Nephron (organoid): Measurements from ENCODE around the gene FAM222B.
"Not testable (repeated sequence)": the region's sequence is repeated elsewhere in the genome, so short reads cannot be mapped to it uniquely, and the experiment has no call there.

Source experiments
- H3K27ac Mint-ChIP-seq, 3 experiments: 2 replicates each; pipeline ENCODE4 v1.8.0; 2020; ENCODE audit warnings: mixed read lengths in 3 of 3, mild to moderate bottlenecking in 2 of 3, moderate library complexity in 1 of 3
- H3K27me3 Mint-ChIP-seq: 2 replicates; pipeline ENCODE4 v1.8.0; 2021; ENCODE audit warnings: low read depth, mild to moderate bottlenecking, moderate library complexity, mixed read lengths
- H3K36me3 Mint-ChIP-seq: 2 replicates; pipeline ENCODE4 v1.8.0; 2020; ENCODE audit warnings: low read depth, mixed read lengths
- H3K4me1 Mint-ChIP-seq: 2 replicates; pipeline ENCODE4 v1.8.0; 2020; ENCODE audit warnings: mixed read lengths
- H3K4me3 Mint-ChIP-seq, 3 experiments: 2 replicates each; pipeline ENCODE4 v1.8.0; 2020; ENCODE audit warnings: mild to moderate bottlenecking in 3 of 3, mixed read lengths in 3 of 3, moderate library complexity in 2 of 3
- H3K9me3 Mint-ChIP-seq: 2 replicates; pipeline ENCODE4 v1.8.0; 2020; ENCODE audit warnings: mixed read lengths
- TF ChIP-seq, protein P1 (sequence below), 3 experiments: fragments of 200-600 bp; sonication (generic); IDR thresholded peaks; one replicate each; pipeline ENCODE4 v1.5.0; 2021; ENCODE audit warnings: antibody characterized with exemption in 3 of 3; ENCODE audit not compliant: unreplicated experiment in 3 of 3

Gene FAM222B

DNA sequence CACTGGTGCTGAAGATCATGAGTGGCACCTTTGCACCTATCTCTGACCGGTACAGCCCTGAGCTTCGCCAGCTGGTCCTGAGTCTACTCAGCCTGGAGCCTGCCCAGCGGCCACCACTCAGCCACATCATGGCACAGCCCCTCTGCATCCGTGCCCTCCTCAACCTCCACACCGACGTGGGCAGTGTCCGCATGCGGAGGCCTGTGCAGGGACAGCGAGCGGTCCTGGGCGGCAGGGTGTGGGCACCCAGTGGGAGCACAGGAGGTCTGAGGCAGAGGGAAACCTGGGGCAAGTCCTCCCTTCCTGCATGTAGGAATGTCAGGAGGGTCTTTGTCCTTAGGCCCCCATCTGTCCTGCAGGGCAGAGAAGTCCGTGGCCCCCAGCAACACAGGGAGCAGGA, 105.3 kb downstream of the FAM222B start:
- H3K27me3 Mint-ChIP-seq: no peaks in the 10 kb centered on the region
- no peak overlapping the region for H3K4me3 Mint-ChIP-seq
- no peaks in the 10 kb centered on the region for H3K9me3 Mint-ChIP-seq
- TF ChIP-seq, protein P1, sequence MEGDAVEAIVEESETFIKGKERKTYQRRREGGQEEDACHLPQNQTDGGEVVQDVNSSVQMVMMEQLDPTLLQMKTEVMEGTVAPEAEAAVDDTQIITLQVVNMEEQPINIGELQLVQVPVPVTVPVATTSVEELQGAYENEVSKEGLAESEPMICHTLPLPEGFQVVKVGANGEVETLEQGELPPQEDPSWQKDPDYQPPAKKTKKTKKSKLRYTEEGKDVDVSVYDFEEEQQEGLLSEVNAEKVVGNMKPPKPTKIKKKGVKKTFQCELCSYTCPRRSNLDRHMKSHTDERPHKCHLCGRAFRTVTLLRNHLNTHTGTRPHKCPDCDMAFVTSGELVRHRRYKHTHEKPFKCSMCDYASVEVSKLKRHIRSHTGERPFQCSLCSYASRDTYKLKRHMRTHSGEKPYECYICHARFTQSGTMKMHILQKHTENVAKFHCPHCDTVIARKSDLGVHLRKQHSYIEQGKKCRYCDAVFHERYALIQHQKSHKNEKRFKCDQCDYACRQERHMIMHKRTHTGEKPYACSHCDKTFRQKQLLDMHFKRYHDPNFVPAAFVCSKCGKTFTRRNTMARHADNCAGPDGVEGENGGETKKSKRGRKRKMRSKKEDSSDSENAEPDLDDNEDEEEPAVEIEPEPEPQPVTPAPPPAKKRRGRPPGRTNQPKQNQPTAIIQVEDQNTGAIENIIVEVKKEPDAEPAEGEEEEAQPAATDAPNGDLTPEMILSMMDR (IDR thresholded peaks at IDR 0.05; ENCODE audit: unreplicated experiment in 3 of 3): no peak
- H3K4me1 Mint-ChIP-seq: no peaks in the 10 kb centered on the region
- H3K27ac Mint-ChIP-seq: no peak overlapping the region
- peaks cover 6% of the 10 kb centered on the region for H3K36me3 Mint-ChIP-seq

DNA sequence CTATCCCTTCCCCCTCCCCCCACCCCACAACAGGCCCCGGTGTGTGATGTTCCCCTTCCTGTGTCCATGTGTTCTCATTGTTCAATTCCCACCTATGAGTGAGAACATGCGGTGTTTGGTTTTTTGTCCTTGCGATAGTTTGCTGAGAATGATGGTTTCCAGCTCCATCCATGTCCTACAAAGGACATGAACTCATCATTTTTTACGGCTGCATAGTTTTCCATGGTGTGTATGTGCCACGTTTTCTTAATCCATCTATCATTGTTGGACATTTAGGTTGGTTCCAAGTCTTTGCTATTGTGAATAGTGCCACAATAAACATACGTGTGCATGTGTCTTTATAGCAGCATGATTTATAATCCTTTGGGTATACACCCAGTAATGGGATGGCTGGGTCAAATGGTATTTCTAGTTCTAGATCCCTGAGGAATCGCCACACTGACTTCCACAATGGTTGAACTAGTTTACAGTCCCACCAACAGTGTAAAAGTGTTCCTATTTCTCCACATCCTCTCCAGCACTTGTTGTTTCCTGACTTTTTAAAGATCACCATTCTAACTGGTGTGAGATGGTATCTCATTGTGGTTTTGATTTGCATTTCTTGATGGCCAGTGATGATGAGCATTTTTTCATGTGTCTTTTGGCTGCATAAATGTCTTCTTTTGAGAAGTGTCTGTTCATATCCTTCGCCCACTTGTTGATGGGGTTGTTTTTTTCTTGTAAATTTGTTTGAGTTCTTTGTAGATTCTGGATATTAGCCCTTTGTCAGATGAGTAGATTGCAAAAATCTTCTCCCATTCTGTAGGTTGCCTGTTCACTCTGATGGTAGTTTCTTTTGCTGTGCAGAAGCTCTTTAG, 106.4 kb downstream of the FAM222B start:
- not testable (repeated sequence) for H3K4me3 Mint-ChIP-seq, H3K9me3 Mint-ChIP-seq, H3K27ac Mint-ChIP-seq, H3K36me3 Mint-ChIP-seq, H3K27me3 Mint-ChIP-seq, H3K4me1 Mint-ChIP-seq

DNA sequence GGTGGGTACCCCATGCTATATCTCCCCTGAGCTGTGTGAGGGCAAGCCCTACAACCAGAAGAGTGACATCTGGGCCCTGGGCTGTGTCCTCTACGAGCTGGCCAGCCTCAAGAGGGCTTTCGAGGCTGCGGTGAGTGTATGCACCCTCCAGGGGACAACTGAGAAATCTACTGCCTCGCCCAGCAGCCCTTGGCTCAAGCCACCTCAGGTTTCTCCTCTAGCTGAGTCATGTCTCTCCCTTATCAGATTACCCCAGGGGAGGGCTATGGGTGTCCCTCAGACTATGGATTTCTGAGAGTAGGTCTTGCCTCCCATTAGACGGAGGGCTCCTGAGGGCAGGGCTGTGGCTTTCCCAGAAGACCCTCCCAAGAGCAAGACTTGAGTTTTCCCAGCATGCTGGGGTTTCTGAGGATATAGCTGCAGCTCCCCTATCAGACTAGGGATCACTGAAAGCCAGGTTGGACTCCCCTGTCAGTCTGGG, 107.3 kb downstream of the FAM222B start:
- H3K36me3 Mint-ChIP-seq: peaks cover 6% of the 10 kb centered on the region
- no peaks in the 10 kb centered on the region for H3K4me1 Mint-ChIP-seq
- no peak overlapping the region for H3K27ac Mint-ChIP-seq
- no peak overlapping the region for H3K4me3 Mint-ChIP-seq
- TF ChIP-seq, protein P1 (IDR thresholded peaks at IDR 0.05; ENCODE audit: unreplicated experiment in 3 of 3): no peak
- no peaks in the 10 kb centered on the region for H3K9me3 Mint-ChIP-seq
- H3K27me3 Mint-ChIP-seq: no peaks in the 10 kb centered on the region

DNA sequence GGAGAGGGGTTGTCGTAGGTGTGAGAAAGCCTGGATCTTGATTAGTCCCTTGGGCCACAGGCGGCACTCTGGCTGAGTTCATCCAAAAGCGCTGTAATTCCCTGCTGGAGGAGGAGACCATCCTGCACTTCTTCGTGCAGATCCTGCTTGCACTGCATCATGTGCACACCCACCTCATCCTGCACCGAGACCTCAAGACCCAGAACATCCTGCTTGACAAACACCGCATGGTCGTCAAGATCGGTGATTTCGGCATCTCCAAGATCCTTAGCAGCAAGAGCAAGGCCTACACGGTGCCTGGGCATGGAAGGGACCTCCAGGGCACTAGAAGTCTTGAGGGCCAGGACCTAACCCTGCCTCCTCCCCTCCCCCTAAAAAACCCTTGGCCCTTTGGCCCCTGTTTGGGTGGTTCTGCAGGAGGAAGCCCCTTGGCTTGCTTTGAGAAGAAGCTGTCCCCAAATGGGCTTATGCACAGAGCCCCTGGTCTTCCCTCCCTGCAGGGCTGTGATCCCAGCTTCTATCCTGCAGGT, 107.8 kb downstream of the FAM222B start:
- no peaks in the 10 kb centered on the region for H3K9me3 Mint-ChIP-seq
- H3K27ac Mint-ChIP-seq: no peak overlapping the region
- H3K4me1 Mint-ChIP-seq: no peaks in the 10 kb centered on the region
- peaks cover 6% of the 10 kb centered on the region for H3K36me3 Mint-ChIP-seq
- H3K27me3 Mint-ChIP-seq: no peaks in the 10 kb centered on the region
- H3K4me3 Mint-ChIP-seq: no peak overlapping the region
- TF ChIP-seq, protein P1 (IDR thresholded peaks at IDR 0.05; ENCODE audit: unreplicated experiment in 3 of 3): no peak

DNA sequence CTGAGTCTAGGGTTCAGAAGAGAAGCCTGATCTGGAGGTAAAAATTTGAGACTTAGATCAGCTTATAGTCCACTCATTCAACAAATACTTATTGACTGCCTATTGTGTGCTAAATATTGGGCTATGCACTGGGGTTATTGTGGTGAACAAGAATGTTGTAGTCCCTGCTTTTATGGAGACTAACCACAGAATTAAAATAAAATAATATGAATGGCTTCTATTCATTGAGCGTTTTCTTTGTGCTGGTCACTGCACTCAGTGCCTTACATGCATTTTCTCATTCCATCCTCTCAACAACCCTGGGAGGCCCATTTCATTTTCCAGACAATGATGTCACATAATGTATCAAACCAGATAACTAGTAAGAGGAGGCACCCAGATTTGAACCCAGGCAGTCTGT, 109.2 kb downstream of the FAM222B start:
- H3K27me3 Mint-ChIP-seq: no peaks in the 10 kb centered on the region

DNA sequence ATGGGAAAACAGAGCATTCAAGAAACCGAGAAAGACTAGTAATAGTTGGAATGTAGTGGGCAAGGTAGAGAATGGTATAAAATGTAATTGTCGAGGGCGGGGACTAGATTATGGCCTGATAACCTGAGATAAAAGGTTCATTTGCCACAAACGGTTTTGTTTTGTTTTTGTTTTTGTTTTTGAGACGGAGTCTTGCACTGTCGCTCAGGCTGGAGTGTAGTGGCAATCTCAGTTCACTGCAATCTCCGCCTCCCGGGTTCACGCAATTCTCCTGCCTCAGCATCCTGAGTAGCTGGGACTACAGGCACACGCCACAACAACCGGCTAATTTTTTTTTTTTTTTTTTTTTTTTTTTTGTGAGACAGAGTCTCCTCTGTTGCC, 112.7 kb downstream of the FAM222B start:
- Mint-ChIP-seq H3K4me1 (peaks cover 11% of the 10 kb centered on the region), H3K36me3 (peaks cover 4% of the 10 kb centered on the region), H3K4me3 (no peak overlapping the region), H3K27ac (peak overlapping the region; percentile 4 to 71 (median 13)), H3K9me3 (no peaks in the 10 kb centered on the region), H3K27me3 (no peaks in the 10 kb centered on the region)
- TF ChIP-seq, protein P1 (IDR thresholded peaks at IDR 0.05; ENCODE audit: unreplicated experiment in 3 of 3): no peak

More for the DNA sequence above, 109.2 kb downstream of the FAM222B start:
- TF ChIP-seq, protein P1 (IDR thresholded peaks at IDR 0.05; ENCODE audit: unreplicated experiment in 3 of 3): no peak
- Mint-ChIP-seq H3K4me3 (no peak overlapping the region), H3K4me1 (peaks cover 5% of the 10 kb centered on the region), H3K36me3 (peaks cover 4% of the 10 kb centered on the region), H3K27ac (no peak overlapping the region), H3K9me3 (no peaks in the 10 kb centered on the region)
